KMS-11 (cell line): ENCODE data around the gene CACNA1I.

Experiments
- H2AFZ ChIP-seq: fragments of 200-600 bp; sonication (generic); 2 replicates; pipeline ENCODE4 v1.6.1; 2016; ENCODE audit warnings: antibody characterized with exemption, mixed run types, low read depth
- H3K27ac ChIP-seq: fragments of 200-600 bp; sonication (generic); 2 replicates; pipeline ENCODE4 v1.6.1; 2016; ENCODE audit warnings: mild to moderate bottlenecking, mixed run types
- H3K27me3 ChIP-seq: fragments of 200-600 bp; sonication (generic); 2 replicates; pipeline ENCODE4 v1.6.1; 2017; ENCODE audit warnings: mild to moderate bottlenecking, low read depth, mixed run types, moderate library complexity; ENCODE audit not compliant: insufficient read depth
- H3K36me3 ChIP-seq: fragments of 200-600 bp; sonication (generic); 2 replicates; pipeline ENCODE4 v1.6.1; 2017; ENCODE audit warnings: mild to moderate bottlenecking, mixed run types; ENCODE audit not compliant: insufficient read depth
- H3K4me1 ChIP-seq: fragments of 200-600 bp; sonication (generic); 2 replicates; pipeline ENCODE4 v1.6.1; 2016; ENCODE audit warnings: mild to moderate bottlenecking, low read depth, mixed run types; ENCODE audit not compliant: poor library complexity, severe bottlenecking
- H3K4me2 ChIP-seq: fragments of 200-600 bp; sonication (generic); 2 replicates; pipeline ENCODE4 v1.7.0; 2016; ENCODE audit warnings: mild to moderate bottlenecking, mixed run types
- H3K4me3 ChIP-seq: fragments of 200-600 bp; sonication (generic); IDR thresholded peaks from 2 replicates; pipeline ENCODE4 v1.6.1; 2017; ENCODE audit warnings: low read depth, low read length, mixed read lengths; ENCODE audit not compliant: insufficient read depth
- H3K79me2 ChIP-seq: fragments of 200-600 bp; sonication (generic); 2 replicates; pipeline ENCODE4 v1.6.1; 2016; ENCODE audit warnings: low read depth, mixed run types; ENCODE audit not compliant: insufficient read depth
- H3K9ac ChIP-seq: fragments of 200-600 bp; sonication (generic); 2 replicates; pipeline ENCODE4 v1.6.1; 2016; ENCODE audit warnings: mild to moderate bottlenecking, mixed run types
- H4K20me1 ChIP-seq: fragments of 200-600 bp; sonication (generic); 2 replicates; pipeline ENCODE4 v1.6.1; 2016; ENCODE audit warnings: mild to moderate bottlenecking, mixed run types; ENCODE audit not compliant: insufficient read depth
- TF ChIP-seq, protein P1 (sequence below): fragments of 200-600 bp; sonication (generic); conservative IDR thresholded peaks from 2 replicates; pipeline ENCODE4 v1.6.1; 2017; ENCODE audit warnings: low read depth, mild to moderate bottlenecking, antibody characterized with exemption, low read length, moderate library complexity, mixed read lengths

CACNA1I gene

DNA sequence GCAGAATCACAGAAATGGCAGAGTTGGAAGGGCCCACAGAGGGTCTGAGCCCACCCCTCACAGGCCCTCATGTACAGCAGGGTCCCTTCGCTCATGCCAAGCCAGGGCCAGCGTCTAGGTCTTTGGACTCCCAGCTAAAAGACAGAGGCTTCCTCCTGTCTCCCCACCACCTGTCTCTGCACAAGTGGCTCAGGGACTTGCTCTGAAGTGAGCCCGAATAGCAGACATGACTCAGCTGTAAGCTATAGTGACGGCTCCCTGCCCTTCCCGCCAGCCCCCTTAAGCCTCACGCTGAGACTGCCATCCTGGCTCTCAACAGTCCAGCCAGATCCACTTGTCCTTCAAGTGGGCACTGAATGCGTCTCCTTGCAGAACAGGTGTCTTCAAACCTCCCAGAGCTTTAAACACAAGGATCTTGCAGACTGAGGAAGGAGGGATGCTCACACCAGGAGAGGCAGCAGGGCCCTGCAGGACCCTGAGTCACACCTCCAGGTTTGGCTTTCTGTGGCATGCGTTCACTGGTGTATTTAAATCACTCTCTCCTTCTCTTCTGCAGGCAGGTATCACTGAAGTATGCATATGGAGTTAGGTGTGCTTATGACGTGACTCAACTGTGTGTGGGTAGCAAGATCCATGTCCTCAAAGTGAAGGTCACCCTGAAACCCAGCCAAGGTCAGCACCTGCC, 154.9 kb downstream of the CACNA1I start:
- TF ChIP-seq, protein P1, sequence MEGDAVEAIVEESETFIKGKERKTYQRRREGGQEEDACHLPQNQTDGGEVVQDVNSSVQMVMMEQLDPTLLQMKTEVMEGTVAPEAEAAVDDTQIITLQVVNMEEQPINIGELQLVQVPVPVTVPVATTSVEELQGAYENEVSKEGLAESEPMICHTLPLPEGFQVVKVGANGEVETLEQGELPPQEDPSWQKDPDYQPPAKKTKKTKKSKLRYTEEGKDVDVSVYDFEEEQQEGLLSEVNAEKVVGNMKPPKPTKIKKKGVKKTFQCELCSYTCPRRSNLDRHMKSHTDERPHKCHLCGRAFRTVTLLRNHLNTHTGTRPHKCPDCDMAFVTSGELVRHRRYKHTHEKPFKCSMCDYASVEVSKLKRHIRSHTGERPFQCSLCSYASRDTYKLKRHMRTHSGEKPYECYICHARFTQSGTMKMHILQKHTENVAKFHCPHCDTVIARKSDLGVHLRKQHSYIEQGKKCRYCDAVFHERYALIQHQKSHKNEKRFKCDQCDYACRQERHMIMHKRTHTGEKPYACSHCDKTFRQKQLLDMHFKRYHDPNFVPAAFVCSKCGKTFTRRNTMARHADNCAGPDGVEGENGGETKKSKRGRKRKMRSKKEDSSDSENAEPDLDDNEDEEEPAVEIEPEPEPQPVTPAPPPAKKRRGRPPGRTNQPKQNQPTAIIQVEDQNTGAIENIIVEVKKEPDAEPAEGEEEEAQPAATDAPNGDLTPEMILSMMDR, result no peak
- H3K27ac ChIP-seq, result no peak overlapping the region
- no peaks in the 10 kb centered on the region for H3K4me1 ChIP-seq
- no peak overlapping the region for H3K9ac ChIP-seq
- H3K79me2 ChIP-seq, result no peaks in the 10 kb centered on the region
- H2AFZ ChIP-seq, result no peak overlapping the region
- H3K36me3 ChIP-seq, result no peaks in the 10 kb centered on the region
- no peak overlapping the region for H3K4me2 ChIP-seq
- H3K4me3 ChIP-seq, result no peak overlapping the region
- H4K20me1 ChIP-seq, result no peaks in the 10 kb centered on the region
- peaks cover 50% of the 10 kb centered on the region for H3K27me3 ChIP-seq

DNA sequence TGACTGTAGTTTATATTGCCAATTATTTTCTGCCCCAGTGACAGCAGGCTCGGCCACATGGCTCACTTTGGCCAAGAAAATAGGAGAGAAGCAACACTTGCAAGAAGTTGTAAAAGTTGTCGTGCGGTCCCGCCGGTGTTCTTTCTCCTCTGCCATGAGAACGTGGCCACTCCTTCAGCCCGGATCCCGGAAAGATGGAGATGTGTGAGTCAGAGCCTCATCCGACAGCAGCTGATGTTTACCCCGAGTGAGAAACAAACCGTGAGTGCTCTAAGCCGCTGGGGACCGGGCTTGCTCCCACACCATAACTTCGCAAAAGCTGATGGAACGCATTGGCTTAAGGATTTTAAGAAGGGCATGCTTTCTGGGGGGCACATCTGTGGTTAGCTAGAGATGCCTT, 157.0 kb downstream of the CACNA1I start:
- no peaks in the 10 kb centered on the region for H3K36me3 ChIP-seq
- H4K20me1 ChIP-seq, result no peaks in the 10 kb centered on the region
- TF ChIP-seq, protein P1, result no peak
- H3K27ac ChIP-seq, result no peak overlapping the region
- peaks cover 42% of the 10 kb centered on the region; the same call in 1 of the 2 replicates for H3K27me3 ChIP-seq
- H3K4me1 ChIP-seq, result no peaks in the 10 kb centered on the region
- no peak overlapping the region for H3K4me2 ChIP-seq
- H3K9ac ChIP-seq, result no peak overlapping the region
- no peak overlapping the region for H3K4me3 ChIP-seq
- no peak overlapping the region for H2AFZ ChIP-seq
- no peaks in the 10 kb centered on the region for H3K79me2 ChIP-seq

DNA sequence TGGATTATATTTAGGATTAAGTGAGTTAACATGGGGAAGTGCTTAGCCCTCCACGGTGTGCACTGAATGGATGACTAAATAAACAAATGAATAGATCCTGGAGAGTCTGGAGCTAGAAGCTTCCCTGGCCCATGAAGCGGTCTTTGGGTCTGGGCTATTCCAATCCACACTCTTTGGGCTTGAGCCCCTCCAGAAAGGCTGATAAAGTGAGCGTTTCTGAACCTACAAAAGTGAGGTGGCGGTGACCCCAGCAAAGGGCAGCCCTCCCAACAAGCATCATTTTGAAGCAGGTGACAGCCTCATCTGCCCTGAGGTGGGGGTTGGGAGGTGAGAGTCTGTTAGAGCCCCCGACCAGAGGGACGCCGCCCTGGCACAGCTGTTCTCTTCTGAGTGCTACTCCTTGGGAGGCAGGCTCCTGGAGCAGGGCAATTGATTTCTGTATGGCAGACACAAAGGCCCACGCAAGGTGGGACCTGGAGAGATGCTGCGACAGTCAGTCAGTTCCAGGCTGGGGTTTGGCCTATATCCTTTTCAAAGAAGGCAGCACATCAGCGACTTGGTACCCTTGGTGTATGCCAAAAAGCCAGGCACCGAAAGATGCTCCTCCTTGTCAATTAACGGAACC, 157.8 kb downstream of the CACNA1I start:
- no peaks in the 10 kb centered on the region for H3K36me3 ChIP-seq
- H3K4me1 ChIP-seq, result no peaks in the 10 kb centered on the region
- no peak overlapping the region for H2AFZ ChIP-seq
- TF ChIP-seq, protein P1, result no peak
- no peaks in the 10 kb centered on the region for H4K20me1 ChIP-seq
- H3K27me3 ChIP-seq, result peaks cover 42% of the 10 kb centered on the region; the same call in 1 of the 2 replicates
- H3K27ac ChIP-seq, result no peak overlapping the region
- no peaks in the 10 kb centered on the region for H3K79me2 ChIP-seq
- H3K9ac ChIP-seq, result no peak overlapping the region
- no peak overlapping the region for H3K4me2 ChIP-seq
- no peak overlapping the region for H3K4me3 ChIP-seq

DNA sequence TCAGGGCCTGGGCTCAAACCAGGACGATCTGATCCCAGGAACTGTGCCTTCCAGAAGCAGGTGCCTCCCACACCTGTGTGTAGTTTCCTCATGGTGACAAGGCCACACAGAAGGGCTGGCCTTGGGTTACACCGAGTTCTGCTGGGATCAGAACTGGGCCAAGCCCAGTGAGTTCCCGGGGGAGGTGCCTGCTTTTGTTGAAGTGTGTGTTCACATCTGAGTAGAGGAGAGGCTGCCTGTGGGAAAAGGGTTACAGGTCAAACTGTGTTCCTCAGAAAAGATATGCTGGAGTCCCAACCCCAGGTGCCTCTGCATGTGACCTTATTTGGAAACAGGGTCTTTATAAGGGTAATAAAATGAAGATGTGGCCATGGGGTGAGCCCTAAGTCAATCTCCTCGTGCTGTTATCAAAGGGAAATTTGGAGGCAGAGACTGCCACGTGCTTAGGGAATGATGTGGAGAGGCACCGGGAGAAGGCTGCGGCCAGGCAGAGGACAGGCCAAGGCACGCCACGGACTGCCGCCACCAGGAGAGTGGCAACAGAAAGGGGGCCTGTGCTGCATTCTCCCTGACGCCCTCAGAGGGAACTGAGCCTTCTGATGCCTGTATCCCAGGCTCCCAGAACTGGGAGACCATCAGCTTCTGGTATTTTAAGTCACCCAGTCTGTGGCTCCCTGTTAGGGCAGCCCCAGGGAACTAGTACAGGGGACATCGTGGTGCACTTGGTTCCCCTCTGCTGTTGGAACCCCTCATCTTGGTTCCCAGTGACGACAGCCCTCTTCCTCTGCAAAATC, 158.8 kb downstream of the CACNA1I start:
- TF ChIP-seq, protein P1, result no peak
- Histone ChIP-seq H3K79me2 (no peaks in the 10 kb centered on the region), H3K36me3 (no peaks in the 10 kb centered on the region), H4K20me1 (no peaks in the 10 kb centered on the region), H3K4me3 (no peak overlapping the region), H3K27ac (no peak overlapping the region), H3K27me3 (peaks cover 40% of the 10 kb centered on the region; the same call in 1 of the 2 replicates), H3K4me2 (no peak overlapping the region), H3K4me1 (no peaks in the 10 kb centered on the region), H3K9ac (no peak overlapping the region), H2AFZ (no peak overlapping the region)
